Caco-2 (cell line): Measurements from ENCODE around the gene MON2. TPM values are rescaled to one million over a fixed set of nuclear protein-coding genes. Genes with fewer than 3 reads are reported as not detected.

Experiments
- BruUV-seq: library from RNA; stranded (reverse); fragments of 400-500 nt; replicated peaks from 2 replicates; lab custom pipeline; 2021; lab: Mats Ljungman, UMichigan
- CTCF ChIA-PET: fragments of 300-600 bp; sonication (Branson Sonifier 250); formaldehyde crosslinking; loops from one replicate; lab custom pipeline; 2022; ENCODE audit warnings: antibody characterized with exemption; lab: Charles Lee
- POLR2A ChIA-PET: fragments of 300-600 bp; sonication (Branson Sonifier 250); formaldehyde crosslinking; loops from one replicate; lab custom pipeline; 2022; ENCODE audit warnings: antibody characterized with exemption; lab: Charles Lee
- DNase-seq, 2 experiments: peaks; one replicate each; pipeline versions ENCODE4 v3.0.0 to v3.0.0-alpha.2; 2020 to 2022
- H3K27me3 ChIP-seq: replicated peaks from 2 replicates; pipeline ENCODE4 v1.6.0; 2011; ENCODE audit warnings: low read length; ENCODE audit not compliant: control insufficient read depth, insufficient read depth
- H3K36me3 ChIP-seq: 2 replicates; pipeline ENCODE4 v1.5.1; 2011; ENCODE audit warnings: low read length; ENCODE audit not compliant: control insufficient read depth, insufficient read depth
- H3K4me1 ChIP-seq: fragments of 250-450 bp; sonication (Bioruptor Pico); 2 replicates; pipeline ENCODE4 v1.5.1; 2020; ENCODE audit warnings: mild to moderate bottlenecking
- H3K4me3 ChIP-seq: 2 replicates; pipeline ENCODE4 v1.5.1; 2011; ENCODE audit warnings: low read depth, mild to moderate bottlenecking, control low read depth, low read length
- H3K9me3 ChIP-seq: fragments of 250-450 bp; sonication (Bioruptor Pico); 2 replicates; pipeline ENCODE4 v1.5.1; 2020; ENCODE audit warnings: mild to moderate bottlenecking, moderate library complexity
- H3K27ac Mint-ChIP-seq: one replicate; pipeline ENCODE4 v1.8.0; 2022; ENCODE audit warnings: mixed read lengths; ENCODE audit not compliant: unreplicated experiment
- H3K27me3 Mint-ChIP-seq: one replicate; pipeline ENCODE4 v1.8.0; 2022; ENCODE audit warnings: mixed read lengths; ENCODE audit not compliant: insufficient read depth, unreplicated experiment
- H3K36me3 Mint-ChIP-seq: one replicate; pipeline ENCODE4 v1.8.0; 2022; ENCODE audit warnings: mild to moderate bottlenecking, mixed read lengths; ENCODE audit not compliant: insufficient read depth, unreplicated experiment
- H3K4me1 Mint-ChIP-seq: one replicate; pipeline ENCODE4 v1.8.0; 2022; ENCODE audit warnings: low read depth, mixed read lengths; ENCODE audit not compliant: unreplicated experiment
- H3K4me3 Mint-ChIP-seq: one replicate; pipeline ENCODE4 v1.8.0; 2022; ENCODE audit warnings: mild to moderate bottlenecking, moderate library complexity, mixed read lengths; ENCODE audit not compliant: unreplicated experiment
- H3K9me3 Mint-ChIP-seq: one replicate; pipeline ENCODE4 v1.8.0; 2022; ENCODE audit warnings: mixed read lengths; ENCODE audit not compliant: unreplicated experiment
- CTCF ChIP-seq, 2 experiments: fragments of 200-600 bp in 1 of 2; IDR thresholded peaks; 1 replicate in 1 of 2; 2 replicates in 1 of 2; pipeline versions ENCODE4 v1.5.1 to v1.8.0; 2011 to 2022; ENCODE audit warnings: antibody characterized with exemption in 1 of 2, control low read depth in 1 of 2, inconsistent platforms in 1 of 2, low read depth in 1 of 2, low read length in 1 of 2, mild to moderate bottlenecking in 1 of 2, moderate library complexity in 1 of 2; ENCODE audit not compliant: insufficient read depth in 1 of 2, severe bottlenecking in 1 of 2, unreplicated experiment in 1 of 2
- intact Hi-C: fragments of 100-400 bp; cut with micrococcal nuclease; formaldehyde crosslinking; loops from one replicate; pipeline ENCODE4 v1.10.0; 2022; ENCODE audit not compliant: unreplicated experiment
- microRNA-seq: library from miRNA; unstranded; fragments of <30 nt; microRNA quantifications from one replicate; pipeline ENCODE4 v1.2.0, GENCODE V29; 2022
- total RNA-seq: library from RNA; stranded (reverse); gene quantifications from 2 replicates; pipeline ENCODE4 v1.2.3, GENCODE V29; 2022

MON2 gene
- total RNA-seq, 1 experiment from 2014 or later, result 30.8 TPM

DNA sequence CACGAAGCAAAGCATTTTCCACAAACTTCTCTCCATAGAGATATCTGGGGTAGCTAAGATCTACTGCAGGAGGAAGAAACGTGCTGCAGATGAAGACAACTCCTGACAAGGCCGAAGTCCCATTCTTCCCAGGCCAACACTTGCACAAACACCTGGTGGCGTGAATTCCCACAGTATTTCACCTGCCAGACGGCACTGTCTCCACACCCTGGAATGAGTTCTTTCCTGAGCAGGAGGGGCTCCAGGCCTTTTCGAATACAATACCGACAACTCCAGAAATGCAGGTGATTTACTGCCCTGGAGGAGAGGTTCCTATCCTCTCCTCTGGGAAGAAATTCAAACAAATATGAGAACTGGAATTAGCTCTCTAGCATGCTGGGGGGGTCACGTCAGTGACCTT, 179.9 kb downstream of the MON2 start:
- no peak for TF ChIP-seq CTCF (IDR thresholded peaks at IDR 0.05; ENCODE audit: insufficient read depth in 1 of 2, low read depth in 1 of 2, low read length in 1 of 2, severe bottlenecking in 1 of 2, unreplicated experiment in 1 of 2)
- H3K4me3 ChIP-seq, result no peak overlapping the region
- POLR2A ChIA-PET, result no interaction called here
- 0 out of 2 replicates have a peak, but pooled peaks cover 3% of the 10 kb centered on the region for H3K4me1 ChIP-seq
- Mint-ChIP-seq H3K9me3 (no peaks in the 10 kb centered on the region), H3K27me3 (no peaks in the 10 kb centered on the region), H3K4me3 (no peak overlapping the region), H3K36me3 (peaks cover 91% of the 10 kb centered on the region), H3K4me1 (peaks cover 2% of the 10 kb centered on the region), H3K27ac (no peak overlapping the region)
- no peaks in the 10 kb centered on the region for H3K27me3 ChIP-seq
- CTCF ChIA-PET, result no interaction called here
- BruUV-seq, result no TSS peak
- peaks cover 1% of the 10 kb centered on the region; the same call in 1 of the 2 replicates for H3K36me3 ChIP-seq
- DNase-seq, result no peak
- intact Hi-C loops, result no loop called here
- no peaks in the 10 kb centered on the region for H3K9me3 ChIP-seq

- no peaks in the 10 kb centered on the region for H3K4me1 Mint-ChIP-seq
- H3K27me3 Mint-ChIP-seq, result no peaks in the 10 kb centered on the region
- no TSS peak for BruUV-seq
- peaks cover 87% of the 10 kb centered on the region for H3K36me3 Mint-ChIP-seq
- intact Hi-C loops, result no loop called here
- Histone ChIP-seq H3K4me1 (0 out of 2 replicates have a peak, but pooled peaks cover 3% of the 10 kb centered on the region), H3K9me3 (no peaks in the 10 kb centered on the region), H3K27me3 (no peaks in the 10 kb centered on the region), H3K4me3 (no peak overlapping the region), H3K36me3 (peaks cover 1% of the 10 kb centered on the region; the same call in 1 of the 2 replicates)
- no peak overlapping the region for H3K4me3 Mint-ChIP-seq
- no peak for DNase-seq
- no peak for TF ChIP-seq CTCF (IDR thresholded peaks at IDR 0.05; ENCODE audit: insufficient read depth in 1 of 2, low read depth in 1 of 2, low read length in 1 of 2, severe bottlenecking in 1 of 2, unreplicated experiment in 1 of 2)
- ChIA-PET CTCF (no interaction called here), POLR2A (no interaction called here)
- no peaks in the 10 kb centered on the region for H3K9me3 Mint-ChIP-seq
- H3K27ac Mint-ChIP-seq, result no peak overlapping the region
These were observed 181.0 kb downstream of the MON2 start for GRCh38 chr12:62647586-62647985.

DNA sequence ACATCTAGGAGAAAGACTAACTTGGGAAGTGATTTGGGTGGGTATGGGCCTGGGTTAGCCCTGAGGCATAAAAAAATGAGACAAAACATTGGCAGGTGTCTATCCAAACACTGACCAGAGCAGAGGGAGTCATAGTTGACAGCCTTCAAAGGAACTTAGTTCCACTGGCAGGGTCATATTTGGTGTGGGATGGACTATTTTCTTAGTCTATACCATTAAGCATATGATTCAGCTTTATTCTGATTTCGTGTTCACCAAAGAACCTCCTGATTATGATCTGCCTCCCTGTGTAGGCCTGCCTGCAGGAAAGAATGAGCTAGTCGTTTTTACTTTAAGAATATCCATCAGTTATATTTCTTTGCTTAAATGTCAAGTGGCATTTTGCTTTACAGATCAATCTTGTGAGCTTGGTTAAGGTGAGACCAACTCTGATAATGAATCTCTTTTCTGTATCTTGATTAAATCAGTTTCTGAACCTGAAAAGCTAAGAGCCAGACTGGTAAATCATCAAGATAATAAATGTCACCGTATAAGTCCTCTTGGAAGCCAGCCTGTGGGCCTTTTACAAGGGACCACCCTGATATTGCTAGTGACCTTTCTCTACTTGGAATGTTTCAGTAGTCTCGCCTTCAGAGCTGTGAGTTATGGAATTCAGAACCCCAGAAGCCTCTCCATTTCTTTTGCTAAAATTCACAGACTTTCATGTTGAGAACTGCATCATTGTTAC, 182.9 kb downstream of the MON2 start:
- peaks cover 4% of the 10 kb centered on the region for H3K4me1 Mint-ChIP-seq
- no peaks in the 10 kb centered on the region for H3K27me3 Mint-ChIP-seq
- no peaks in the 10 kb centered on the region for H3K9me3 Mint-ChIP-seq
- Histone ChIP-seq H3K36me3 (peaks cover 1% of the 10 kb centered on the region; the same call in 1 of the 2 replicates), H3K4me3 (no peak overlapping the region), H3K4me1 (no peaks in the 10 kb centered on the region), H3K9me3 (no peaks in the 10 kb centered on the region), H3K27me3 (no peaks in the 10 kb centered on the region)
- intact Hi-C loops, result no loop called here
- ChIA-PET POLR2A (no interaction called here), CTCF (interaction anchor here (1.3 kb wide), 1 partner anchor 68 kb away, joined by 3 read pairs; no protein-coding TSS in a partner anchor)
- no peak overlapping the region for H3K27ac Mint-ChIP-seq
- DNase-seq, result no peak
- peaks cover 89% of the 10 kb centered on the region for H3K36me3 Mint-ChIP-seq
- BruUV-seq, result no TSS peak
- no peak overlapping the region for H3K4me3 Mint-ChIP-seq
- no peak for TF ChIP-seq CTCF (IDR thresholded peaks at IDR 0.05; ENCODE audit: insufficient read depth in 1 of 2, low read depth in 1 of 2, low read length in 1 of 2, severe bottlenecking in 1 of 2, unreplicated experiment in 1 of 2)

Small RNA genes lying within 50 kb of the gene (microRNA-seq; reads per million reads assigned to microRNA genes)
- gene MIRLET7I, result 9,708 reads per million, percentile 98 among the genes with 10 or more reads in this experiment

Other genes with a start within 250 kb of the MON2 start
- 42.9 and 43.5 TPM in 2 replicates for gene USP15, start 206.4 kb upstream of the MON2 start, total RNA-seq